DOHH2 (cell line): ENCODE data around the gene PHETA2.

ENCODE experiments used
- EZH2phosphoT487 ChIP-seq: fragments of 200-600 bp; sonication (generic); IDR thresholded peaks from 2 replicates; pipeline ENCODE4 v1.6.1; 2017; ENCODE audit warnings: borderline replicate concordance, mild to moderate bottlenecking, antibody characterized with exemption, low read length, moderate library complexity, mixed read lengths
- TF ChIP-seq, protein P1 (sequence below): fragments of 200-600 bp; sonication (generic); IDR thresholded peaks from one replicate; pipeline ENCODE4 v1.5.1; 2014; ENCODE audit warnings: antibody characterized with exemption, mild to moderate bottlenecking, low read depth, low read length; ENCODE audit not compliant: poor library complexity, severe bottlenecking

DNA sequence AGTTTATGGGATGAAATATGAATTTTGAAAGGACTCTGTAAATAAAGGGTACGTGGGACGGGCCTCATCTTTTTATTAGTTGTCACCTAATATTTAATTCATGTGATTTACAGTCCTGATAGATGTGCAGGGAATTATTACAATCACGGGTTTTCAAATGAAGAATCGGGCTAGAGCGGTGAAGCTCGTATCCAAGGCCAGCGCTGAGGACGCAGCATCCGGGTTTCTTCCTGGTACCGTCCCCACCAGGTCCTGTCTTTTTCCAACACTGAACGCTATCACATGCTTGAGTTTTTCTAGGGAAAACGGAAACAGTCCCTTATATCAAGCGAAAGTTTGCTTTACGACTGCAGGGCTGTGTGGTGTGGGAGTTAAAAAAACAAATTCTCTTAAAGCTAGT lies 6.2 kb downstream of the PHETA2 start:
- TF ChIP-seq, protein P1, sequence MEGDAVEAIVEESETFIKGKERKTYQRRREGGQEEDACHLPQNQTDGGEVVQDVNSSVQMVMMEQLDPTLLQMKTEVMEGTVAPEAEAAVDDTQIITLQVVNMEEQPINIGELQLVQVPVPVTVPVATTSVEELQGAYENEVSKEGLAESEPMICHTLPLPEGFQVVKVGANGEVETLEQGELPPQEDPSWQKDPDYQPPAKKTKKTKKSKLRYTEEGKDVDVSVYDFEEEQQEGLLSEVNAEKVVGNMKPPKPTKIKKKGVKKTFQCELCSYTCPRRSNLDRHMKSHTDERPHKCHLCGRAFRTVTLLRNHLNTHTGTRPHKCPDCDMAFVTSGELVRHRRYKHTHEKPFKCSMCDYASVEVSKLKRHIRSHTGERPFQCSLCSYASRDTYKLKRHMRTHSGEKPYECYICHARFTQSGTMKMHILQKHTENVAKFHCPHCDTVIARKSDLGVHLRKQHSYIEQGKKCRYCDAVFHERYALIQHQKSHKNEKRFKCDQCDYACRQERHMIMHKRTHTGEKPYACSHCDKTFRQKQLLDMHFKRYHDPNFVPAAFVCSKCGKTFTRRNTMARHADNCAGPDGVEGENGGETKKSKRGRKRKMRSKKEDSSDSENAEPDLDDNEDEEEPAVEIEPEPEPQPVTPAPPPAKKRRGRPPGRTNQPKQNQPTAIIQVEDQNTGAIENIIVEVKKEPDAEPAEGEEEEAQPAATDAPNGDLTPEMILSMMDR = no peak
- no peak for TF ChIP-seq EZH2phosphoT487
